Measurements from ENCODE around the gene MAP7D1.

DNA sequence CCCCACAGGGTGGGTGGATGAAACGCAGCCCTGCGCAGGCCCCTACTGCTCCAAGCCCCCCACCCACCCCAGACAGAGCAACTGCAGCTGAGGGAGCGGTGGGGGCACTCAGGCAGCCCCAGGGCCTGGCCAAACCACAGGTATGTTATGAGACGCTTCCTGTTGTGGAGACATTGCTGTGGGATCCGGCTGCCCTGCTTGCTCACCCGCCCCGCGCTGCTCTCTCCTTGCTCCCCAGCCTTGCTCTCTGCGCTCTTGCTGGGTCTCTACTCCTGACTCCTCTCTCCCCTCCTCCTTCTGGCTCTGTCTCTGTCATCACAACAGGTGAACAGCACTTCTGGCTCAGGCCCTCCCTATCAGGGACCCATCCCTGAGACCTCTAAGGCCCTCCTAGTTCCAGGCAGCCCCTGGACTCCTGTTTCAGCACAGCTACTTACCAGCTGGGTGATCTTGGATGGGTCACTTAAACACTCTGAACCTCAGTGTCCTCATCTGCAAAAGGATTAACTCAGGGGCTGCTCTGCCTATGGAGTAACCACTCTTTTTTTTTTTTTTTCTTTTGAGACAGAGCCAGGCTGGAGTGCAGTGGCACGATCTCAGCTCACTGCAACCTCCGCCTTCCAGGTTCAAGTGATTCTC lies 46.8 kb upstream of the MAP7D1 start:
- TF ChIP-seq POLR2A (IDR thresholded peaks at IDR 0.05; ENCODE audit: extremely low read depth, insufficient read length) (no peak), CTCF (IDR thresholded peaks at IDR 0.05; ENCODE audit: low read depth, low read length) (no peak), MAX (IDR thresholded peaks at IDR 0.05; ENCODE audit: low read depth, low read length) (no peak), MYC (IDR thresholded peaks at IDR 0.05; ENCODE audit: low read depth, low read length) (no peak)
